ENCODE measurements around the gene ACTRT3. TPM values are rescaled to one million over a fixed set of nuclear protein-coding genes. Genes with fewer than 3 reads are reported as not detected.
"Not testable (repeated sequence)": the region's sequence is repeated elsewhere in the genome, so short reads cannot be mapped to it uniquely, and the experiment has no call there.

ACTRT3 gene
- total RNA-seq, 1 donor from 2014 or later: 1.6 TPM

GRCh38 chr3:169755488-169755887, 13.9 kb downstream of the ACTRT3 start:
- no peak overlapping the region for H3K27ac ChIP-seq (ENCODE audit: low read depth, low read length)
- peaks cover 0 to 6% (median 6%) of the 10 kb centered on the region in 3 donors for H3K27me3 ChIP-seq (ENCODE audit: control insufficient read depth in 3 of 3, insufficient read depth in 3 of 3, low read length in 3 of 3)
- no peaks in the 10 kb centered on the region for H3K4me1 ChIP-seq (ENCODE audit: control insufficient read depth in 3 of 3, insufficient read depth in 3 of 3, low read length in 3 of 3)
- H3K9ac ChIP-seq (ENCODE audit: low read depth in 1 of 3, low read length in 3 of 3): no peak overlapping the region
- H3K4me3 ChIP-seq (ENCODE audit: low read length in 3 of 3): no peak overlapping the region
- H3K36me3 ChIP-seq (ENCODE audit: control insufficient read depth in 3 of 3, insufficient read depth in 3 of 3, low read length in 3 of 3): no peaks in the 10 kb centered on the region
- no peaks in the 10 kb centered on the region for H3K9me3 ChIP-seq (ENCODE audit: control insufficient read depth in 3 of 3, low read length in 3 of 3)

DNA sequence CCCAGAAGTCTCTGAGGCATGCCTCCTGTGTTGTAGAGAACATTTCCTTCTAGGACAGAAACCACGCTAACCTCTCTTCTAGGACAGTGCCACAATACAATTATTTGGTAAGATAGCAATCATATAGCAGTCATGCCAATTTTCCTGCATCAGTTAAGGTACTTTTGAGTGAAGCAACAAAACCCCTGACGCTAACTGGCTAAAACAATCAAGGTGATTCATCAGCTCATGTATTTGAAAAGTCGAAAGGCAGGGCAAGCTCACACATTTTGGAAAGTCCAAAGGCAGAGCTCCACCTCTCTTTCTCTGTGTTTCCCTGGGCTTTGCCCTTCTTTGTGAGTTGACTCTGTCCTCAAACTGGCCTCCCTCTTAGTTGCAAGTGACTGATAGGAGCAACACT, 14.7 kb downstream of the ACTRT3 start:
- H3K9ac ChIP-seq (ENCODE audit: low read depth in 1 of 3, low read length in 3 of 3): no peak overlapping the region
- H3K27ac ChIP-seq (ENCODE audit: low read depth, low read length): no peak overlapping the region
- H3K9me3 ChIP-seq (ENCODE audit: control insufficient read depth in 3 of 3, low read length in 3 of 3): no peaks in the 10 kb centered on the region
- H3K4me1 ChIP-seq (ENCODE audit: control insufficient read depth in 3 of 3, insufficient read depth in 3 of 3, low read length in 3 of 3): no peaks in the 10 kb centered on the region
- no peak overlapping the region for H3K4me3 ChIP-seq (ENCODE audit: low read length in 3 of 3)
- H3K36me3 ChIP-seq (ENCODE audit: control insufficient read depth in 3 of 3, insufficient read depth in 3 of 3, low read length in 3 of 3): no peaks in the 10 kb centered on the region
- peaks cover 0 to 6% (median 6%) of the 10 kb centered on the region in 3 donors for H3K27me3 ChIP-seq (ENCODE audit: control insufficient read depth in 3 of 3, insufficient read depth in 3 of 3, low read length in 3 of 3)

DNA sequence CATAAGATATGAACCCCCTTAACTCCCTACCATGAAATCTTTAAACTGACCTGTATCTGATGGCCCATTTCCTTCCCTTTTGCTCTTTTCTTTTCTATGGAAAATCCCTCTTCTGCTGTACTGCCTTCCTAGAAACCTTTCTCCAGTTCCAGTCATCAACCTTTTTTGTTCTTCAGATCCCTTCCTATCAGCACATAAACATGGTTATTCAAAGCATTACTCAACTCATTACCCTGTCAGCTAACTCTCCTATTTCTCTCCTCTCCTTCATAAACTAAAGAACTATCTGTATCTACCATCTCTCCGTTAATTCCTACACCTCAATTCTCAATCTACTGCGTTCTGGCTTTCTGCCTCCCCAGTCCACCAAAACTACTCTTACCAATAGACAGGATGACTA, 17.5 kb downstream of the ACTRT3 start:
- H3K27ac ChIP-seq (ENCODE audit: low read depth, low read length): no peak overlapping the region
- no peaks in the 10 kb centered on the region for H3K9me3 ChIP-seq (ENCODE audit: control insufficient read depth in 3 of 3, low read length in 3 of 3)
- no peaks in the 10 kb centered on the region for H3K4me1 ChIP-seq (ENCODE audit: control insufficient read depth in 3 of 3, insufficient read depth in 3 of 3, low read length in 3 of 3)
- no peaks in the 10 kb centered on the region for H3K36me3 ChIP-seq (ENCODE audit: control insufficient read depth in 3 of 3, insufficient read depth in 3 of 3, low read length in 3 of 3)
- H3K27me3 ChIP-seq (ENCODE audit: control insufficient read depth in 3 of 3, insufficient read depth in 3 of 3, low read length in 3 of 3): peaks cover 0 to 14% (median 6%) of the 10 kb centered on the region in 3 donors
- no peak overlapping the region for H3K4me3 ChIP-seq (ENCODE audit: low read length in 3 of 3)
- no peak overlapping the region for H3K9ac ChIP-seq (ENCODE audit: low read depth in 1 of 3, low read length in 3 of 3)

- Histone ChIP-seq H3K9ac (ENCODE audit: low read depth in 1 of 3, low read length in 3 of 3) (no peak overlapping the region), H3K4me1 (ENCODE audit: control insufficient read depth in 3 of 3, insufficient read depth in 3 of 3, low read length in 3 of 3) (no peaks in the 10 kb centered on the region), H3K36me3 (ENCODE audit: control insufficient read depth in 3 of 3, insufficient read depth in 3 of 3, low read length in 3 of 3) (no peaks in the 10 kb centered on the region), H3K27ac (ENCODE audit: low read depth, low read length) (no peak overlapping the region), H3K9me3 (ENCODE audit: control insufficient read depth in 3 of 3, low read length in 3 of 3) (no peaks in the 10 kb centered on the region), H3K27me3 (ENCODE audit: control insufficient read depth in 3 of 3, insufficient read depth in 3 of 3, low read length in 3 of 3) (peaks cover 0 to 14% (median 14%) of the 10 kb centered on the region in 3 donors), H3K4me3 (ENCODE audit: low read length in 3 of 3) (no peak overlapping the region)
Measured at GRCh38 chr3:169750665-169751064, 18.7 kb downstream of the ACTRT3 start.

DNA sequence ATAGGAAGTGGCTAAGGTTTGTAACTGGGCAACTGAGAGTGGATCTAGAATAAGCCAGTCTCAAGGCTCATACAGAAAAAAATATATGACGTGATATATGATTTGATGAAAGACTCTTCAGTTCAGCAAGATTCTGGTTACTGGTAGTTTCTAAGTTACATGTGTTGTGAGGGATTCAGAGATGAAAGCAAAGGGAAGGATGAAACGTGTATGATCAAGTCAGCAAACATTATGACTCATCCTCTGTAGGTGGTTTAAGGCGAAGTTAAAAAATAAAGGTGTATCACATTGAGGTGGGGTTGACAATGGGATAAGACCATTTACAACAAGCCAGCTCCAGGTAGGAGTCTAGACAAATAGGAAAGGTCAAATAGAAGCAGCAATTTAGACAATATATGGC, 20.7 kb downstream of the ACTRT3 start:
- no peak overlapping the region for H3K4me3 ChIP-seq (ENCODE audit: low read length in 3 of 3)

GRCh38 chr3:169746924-169747323, 22.4 kb downstream of the ACTRT3 start:
- no peaks in the 10 kb centered on the region for H3K36me3 ChIP-seq (ENCODE audit: control insufficient read depth in 3 of 3, insufficient read depth in 3 of 3, low read length in 3 of 3)
- no peak overlapping the region for H3K4me3 ChIP-seq (ENCODE audit: low read length in 3 of 3)
- H3K9me3 ChIP-seq (ENCODE audit: control insufficient read depth in 3 of 3, low read length in 3 of 3): no peaks in the 10 kb centered on the region

More for the DNA sequence above, 20.7 kb downstream of the ACTRT3 start:
- Histone ChIP-seq H3K4me1 (ENCODE audit: control insufficient read depth in 3 of 3, insufficient read depth in 3 of 3, low read length in 3 of 3) (no peaks in the 10 kb centered on the region), H3K27ac (ENCODE audit: low read depth, low read length) (no peak overlapping the region), H3K9me3 (ENCODE audit: control insufficient read depth in 3 of 3, low read length in 3 of 3) (no peaks in the 10 kb centered on the region), H3K27me3 (ENCODE audit: control insufficient read depth in 3 of 3, insufficient read depth in 3 of 3, low read length in 3 of 3) (peaks cover 0 to 8% (median 8%) of the 10 kb centered on the region in 3 donors), H3K36me3 (ENCODE audit: control insufficient read depth in 3 of 3, insufficient read depth in 3 of 3, low read length in 3 of 3) (no peaks in the 10 kb centered on the region), H3K9ac (ENCODE audit: low read depth in 1 of 3, low read length in 3 of 3) (no peak overlapping the region)

GRCh38 chr3:169744366-169745054, 24.9 kb downstream of the ACTRT3 start:
- Histone ChIP-seq H3K27ac (ENCODE audit: low read depth, low read length) (no peak overlapping the region), H3K36me3 (ENCODE audit: control insufficient read depth in 3 of 3, insufficient read depth in 3 of 3, low read length in 3 of 3) (no peaks in the 10 kb centered on the region), H3K27me3 (ENCODE audit: control insufficient read depth in 3 of 3, insufficient read depth in 3 of 3, low read length in 3 of 3) (peaks cover 0 to 10% (median 8%) of the 10 kb centered on the region in 3 donors), H3K4me1 (ENCODE audit: control insufficient read depth in 3 of 3, insufficient read depth in 3 of 3, low read length in 3 of 3) (no peaks in the 10 kb centered on the region), H3K9ac (ENCODE audit: low read depth in 1 of 3, low read length in 3 of 3) (no peak overlapping the region), H3K4me3 (ENCODE audit: low read length in 3 of 3) (no peak overlapping the region), H3K9me3 (ENCODE audit: control insufficient read depth in 3 of 3, low read length in 3 of 3) (no peaks in the 10 kb centered on the region)

More at GRCh38 chr3:169746924-169747323, 22.4 kb downstream of the ACTRT3 start:
- Histone ChIP-seq H3K4me1 (ENCODE audit: control insufficient read depth in 3 of 3, insufficient read depth in 3 of 3, low read length in 3 of 3) (no peaks in the 10 kb centered on the region), H3K27ac (ENCODE audit: low read depth, low read length) (no peak overlapping the region), H3K27me3 (ENCODE audit: control insufficient read depth in 3 of 3, insufficient read depth in 3 of 3, low read length in 3 of 3) (peaks cover 0 to 8% (median 8%) of the 10 kb centered on the region in 3 donors), H3K9ac (ENCODE audit: low read depth in 1 of 3, low read length in 3 of 3) (no peak overlapping the region)

DNA sequence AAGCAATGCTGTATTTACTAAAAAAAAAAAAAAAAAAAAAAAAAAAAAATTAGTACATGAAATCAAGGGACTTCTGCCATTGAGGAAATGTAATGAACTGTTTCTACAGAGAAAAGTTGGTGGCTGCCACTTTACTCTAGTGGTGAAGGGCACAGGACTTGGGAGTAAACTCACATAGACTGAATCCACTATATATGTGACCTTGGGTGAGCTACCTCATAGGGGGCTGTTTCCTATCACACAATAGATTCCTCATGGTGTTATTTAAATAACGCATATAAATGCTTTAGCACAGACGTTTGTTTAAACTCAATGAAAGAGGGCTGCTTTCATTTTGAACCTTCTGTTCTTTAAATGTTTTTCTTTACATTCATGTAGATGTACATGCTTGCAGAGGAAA, 30.3 kb downstream of the ACTRT3 start:
- Histone ChIP-seq H3K27me3 (ENCODE audit: control insufficient read depth in 3 of 3, insufficient read depth in 3 of 3, low read length in 3 of 3) (peaks cover 0 to 2% (median 0%) of the 10 kb centered on the region in 3 donors), H3K36me3 (ENCODE audit: control insufficient read depth in 3 of 3, insufficient read depth in 3 of 3, low read length in 3 of 3) (no peaks in the 10 kb centered on the region)

DNA sequence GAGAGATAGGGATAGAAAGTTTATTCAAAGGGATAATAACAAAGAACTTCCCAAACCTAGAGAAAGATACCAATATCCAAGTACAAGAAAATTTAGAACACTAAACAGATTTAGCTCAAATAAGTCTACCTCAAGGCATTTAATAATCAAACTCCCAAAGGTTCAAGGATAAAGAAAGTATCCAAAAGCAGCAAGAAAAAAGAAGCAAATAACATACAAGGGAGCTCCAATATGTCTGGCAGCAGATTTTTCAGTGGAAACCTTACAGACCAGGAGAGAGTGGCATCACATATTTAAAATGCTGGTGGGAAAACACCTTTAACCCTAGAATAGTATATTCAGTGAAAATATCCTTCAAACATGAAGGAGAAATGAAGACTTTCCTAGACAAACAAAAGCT, 37.5 kb downstream of the ACTRT3 start:
- not testable (repeated sequence) for H3K27me3 ChIP-seq (ENCODE audit: control insufficient read depth in 3 of 3, insufficient read depth in 3 of 3, low read length in 3 of 3); H3K4me1 ChIP-seq (ENCODE audit: control insufficient read depth in 3 of 3, insufficient read depth in 3 of 3, low read length in 3 of 3); H3K9me3 ChIP-seq (ENCODE audit: control insufficient read depth in 3 of 3, low read length in 3 of 3); H3K9ac ChIP-seq (ENCODE audit: low read depth in 1 of 3, low read length in 3 of 3); H3K4me3 ChIP-seq (ENCODE audit: low read length in 3 of 3); H3K27ac ChIP-seq (ENCODE audit: low read depth, low read length); H3K36me3 ChIP-seq (ENCODE audit: control insufficient read depth in 3 of 3, insufficient read depth in 3 of 3, low read length in 3 of 3)

More for the DNA sequence above, 30.3 kb downstream of the ACTRT3 start:
- H3K4me1 ChIP-seq (ENCODE audit: control insufficient read depth in 3 of 3, insufficient read depth in 3 of 3, low read length in 3 of 3): no peaks in the 10 kb centered on the region
- no peak overlapping the region for H3K9ac ChIP-seq (ENCODE audit: low read depth in 1 of 3, low read length in 3 of 3)
- no peaks in the 10 kb centered on the region for H3K9me3 ChIP-seq (ENCODE audit: control insufficient read depth in 3 of 3, low read length in 3 of 3)
- no peak overlapping the region for H3K4me3 ChIP-seq (ENCODE audit: low read length in 3 of 3)
- no peak overlapping the region for H3K27ac ChIP-seq (ENCODE audit: low read depth, low read length)

DNA sequence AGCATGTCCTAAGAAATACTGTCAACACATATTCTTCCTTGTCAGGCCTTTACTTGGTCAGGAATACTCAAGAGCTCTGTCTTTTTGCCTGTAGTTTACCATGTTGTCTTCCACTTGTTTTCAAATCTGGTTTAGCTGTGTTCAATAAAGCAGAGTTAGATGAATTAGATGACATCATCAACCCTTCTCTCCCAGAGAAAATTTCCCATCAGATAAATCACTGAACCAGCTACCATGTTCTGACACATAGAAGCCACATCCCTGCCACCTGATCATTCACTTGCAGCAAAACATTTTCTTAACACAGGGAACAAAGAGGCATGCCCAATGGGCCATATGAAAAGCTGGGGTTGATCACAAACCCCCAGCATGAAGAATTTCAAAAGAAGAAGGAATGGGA, 46.6 kb downstream of the ACTRT3 start:
- no peaks in the 10 kb centered on the region for H3K36me3 ChIP-seq (ENCODE audit: control insufficient read depth in 3 of 3, insufficient read depth in 3 of 3, low read length in 3 of 3)
- no peak overlapping the region for H3K27ac ChIP-seq (ENCODE audit: low read depth, low read length)
- no peaks in the 10 kb centered on the region for H3K9me3 ChIP-seq (ENCODE audit: control insufficient read depth in 3 of 3, low read length in 3 of 3)
- H3K27me3 ChIP-seq (ENCODE audit: control insufficient read depth in 3 of 3, insufficient read depth in 3 of 3, low read length in 3 of 3): no peaks in the 10 kb centered on the region
- H3K4me1 ChIP-seq (ENCODE audit: control insufficient read depth in 3 of 3, insufficient read depth in 3 of 3, low read length in 3 of 3): no peaks in the 10 kb centered on the region
- no peak overlapping the region for H3K4me3 ChIP-seq (ENCODE audit: low read length in 3 of 3)
- H3K9ac ChIP-seq (ENCODE audit: low read depth in 1 of 3, low read length in 3 of 3): no peak overlapping the region

Data from skeletal muscle tissue (tissue), 4 donors.